ENCODE measurements around the gene PHLDB2.

PHLDB2 gene

DNA sequence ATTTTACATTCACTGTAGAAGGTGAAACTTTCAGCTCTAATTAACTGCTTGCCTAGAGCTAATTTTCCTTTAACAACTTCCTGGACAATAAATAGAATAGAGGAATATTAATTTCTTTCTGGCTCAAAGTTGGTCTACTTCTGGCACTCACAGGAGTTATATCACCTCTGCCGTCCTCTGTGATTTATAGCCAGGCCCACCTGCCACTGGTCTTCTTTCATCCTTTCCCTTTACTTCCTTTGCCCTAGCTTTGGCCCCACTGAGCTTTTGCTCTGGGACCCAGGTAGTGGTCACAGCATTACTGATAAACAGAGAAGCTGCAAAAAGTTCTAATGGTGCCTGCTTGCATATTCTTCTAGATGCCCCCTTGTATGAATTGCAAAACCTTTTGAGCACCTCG is 70.4 kb downstream of the PHLDB2 start:
- no peak for DNase-seq

DNA sequence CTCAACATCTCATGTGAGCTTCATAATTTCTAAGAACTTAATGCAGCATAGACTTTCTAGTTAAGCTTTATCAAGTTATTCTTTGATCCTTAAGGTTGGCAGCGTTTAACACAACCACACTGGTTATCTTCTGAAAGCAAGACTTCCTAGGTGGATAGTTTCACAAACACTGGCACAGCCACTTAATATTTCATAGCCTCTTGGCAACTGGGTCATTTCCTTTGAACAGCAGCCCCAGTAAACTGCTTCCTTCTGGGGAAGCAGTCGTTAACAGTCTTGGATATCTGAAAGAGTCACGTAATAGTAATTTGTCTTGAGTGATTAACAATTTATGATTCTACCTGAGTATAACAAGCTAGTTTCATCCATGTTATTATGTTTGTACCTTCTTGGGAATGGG is 73.9 kb downstream of the PHLDB2 start:
- no peak for DNase-seq

DNA sequence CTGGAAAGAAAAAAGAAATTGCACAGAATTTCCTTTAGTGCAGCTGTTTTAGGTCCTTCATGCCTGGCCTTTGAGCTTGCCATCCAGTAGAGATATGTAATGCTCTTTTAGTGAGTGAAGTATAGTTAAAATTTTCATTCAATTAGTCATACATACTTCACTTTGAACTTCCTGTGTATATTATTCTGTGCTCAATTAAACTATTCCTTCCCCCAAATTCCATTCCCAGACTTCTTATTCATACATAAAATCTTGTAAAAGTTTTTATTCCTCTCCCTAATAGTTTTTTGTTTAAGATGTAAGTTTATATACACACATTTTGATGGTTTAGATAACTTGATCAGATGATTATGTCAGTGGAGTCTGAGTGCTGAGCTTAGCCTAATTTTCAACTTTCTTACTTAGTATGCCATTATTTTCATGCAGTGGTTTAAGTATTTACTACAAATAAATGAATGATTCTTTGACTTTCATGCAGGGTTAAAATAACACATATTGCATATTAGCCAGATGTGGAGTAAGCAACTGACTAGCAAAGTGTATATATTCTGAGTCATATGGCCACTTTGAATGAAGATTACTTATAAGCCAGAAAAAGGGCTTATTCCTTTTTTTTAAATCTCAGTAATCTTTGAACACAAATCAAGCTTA is 77.3 kb downstream of the PHLDB2 start:
- no peak for DNase-seq

DNA sequence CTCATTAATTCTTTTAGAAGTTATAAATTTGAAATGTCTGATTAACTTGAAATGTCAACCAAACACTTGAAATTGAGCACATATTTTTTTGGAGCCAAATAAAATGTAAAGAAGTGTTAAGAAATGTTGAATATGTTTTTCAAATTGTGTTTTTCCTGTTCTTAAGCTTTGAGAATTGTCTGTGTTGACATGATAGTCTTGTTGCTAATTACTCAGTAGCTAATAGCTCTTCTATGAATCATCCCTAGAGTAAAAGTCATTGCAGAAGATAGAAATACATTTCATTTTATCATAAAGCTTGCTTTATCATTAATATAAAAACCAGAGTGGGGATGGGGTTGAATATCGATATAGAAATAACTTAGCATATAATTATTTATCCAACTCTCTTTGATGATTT is 77.9 kb downstream of the PHLDB2 start:
- DNase-seq = no peak

DNA sequence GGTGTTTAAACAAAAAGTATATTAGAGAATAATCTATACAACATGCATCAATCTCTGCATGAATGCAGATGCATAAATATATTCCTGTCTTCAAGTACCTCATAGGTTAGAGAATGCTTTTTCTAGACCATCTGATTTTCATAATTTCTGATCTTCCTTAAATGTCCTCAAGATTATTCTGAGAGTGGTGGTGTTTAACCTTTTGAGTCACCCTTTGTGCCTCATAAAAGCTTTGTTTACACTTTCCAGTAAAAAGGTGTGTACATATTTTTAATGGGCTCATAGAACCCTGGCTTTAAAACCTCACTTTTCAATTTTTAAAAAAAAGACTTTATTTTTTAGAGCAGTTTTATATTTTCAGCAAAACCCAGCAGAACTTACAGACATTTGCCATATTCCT is 78.8 kb downstream of the PHLDB2 start:
- DNase-seq = no peak

DNA sequence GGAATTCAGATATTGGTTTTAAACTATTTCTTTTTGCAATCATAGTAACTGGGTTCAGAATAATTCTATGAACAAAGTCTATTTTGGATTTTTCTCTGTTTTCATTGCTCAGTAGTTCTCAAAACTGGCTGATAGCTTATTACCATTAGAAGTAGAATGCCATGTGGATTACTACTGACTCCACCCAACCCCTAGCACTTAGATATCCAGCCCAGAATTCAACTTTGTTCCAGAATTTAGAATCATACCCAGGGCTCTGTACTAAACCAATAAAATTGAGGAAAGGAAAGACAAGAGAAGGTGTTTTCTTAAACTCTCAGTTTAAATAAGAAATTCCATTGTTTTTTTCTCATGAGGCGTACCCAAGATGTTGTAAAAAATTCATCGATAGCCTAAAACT is 80.8 kb downstream of the PHLDB2 start:
- DNase-seq = no peak

DNA sequence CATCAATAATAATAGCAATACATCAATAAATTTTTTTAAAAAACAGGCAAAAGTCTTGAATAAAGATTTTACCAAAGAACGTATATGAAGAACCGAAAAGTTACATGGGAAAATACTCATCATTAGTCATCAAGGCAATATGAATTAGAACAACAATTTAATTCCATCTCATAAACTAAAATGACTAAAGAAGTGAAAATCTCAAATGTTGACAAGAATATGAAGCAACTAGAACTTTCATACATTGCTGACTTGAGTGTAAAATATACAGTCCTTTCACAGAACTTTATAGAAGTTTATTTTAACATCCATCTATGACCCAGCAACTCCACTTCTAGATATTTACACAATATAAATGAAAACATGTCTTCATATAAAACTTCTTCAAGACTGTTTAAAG is 84.5 kb downstream of the PHLDB2 start:
- no peak for DNase-seq

DNA sequence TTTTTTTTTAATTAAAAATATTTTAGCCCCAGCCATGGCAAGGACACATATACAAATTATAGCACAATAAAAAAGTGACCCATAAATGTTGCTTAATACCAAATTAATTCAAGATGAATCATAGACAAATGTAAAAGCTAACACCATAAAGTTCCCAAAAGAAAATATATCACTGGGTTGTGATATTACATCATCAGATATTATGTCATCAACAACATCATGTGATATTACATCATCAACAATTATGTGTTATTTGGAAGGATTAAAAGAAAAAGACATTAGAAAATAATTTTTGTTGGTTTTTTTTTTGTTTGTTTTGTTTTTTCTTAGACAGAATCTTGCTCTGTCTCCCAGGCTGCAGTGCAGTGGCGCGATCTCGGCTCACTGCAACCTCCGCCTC is 85.3 kb downstream of the PHLDB2 start:
- DNase-seq = no peak

DNA sequence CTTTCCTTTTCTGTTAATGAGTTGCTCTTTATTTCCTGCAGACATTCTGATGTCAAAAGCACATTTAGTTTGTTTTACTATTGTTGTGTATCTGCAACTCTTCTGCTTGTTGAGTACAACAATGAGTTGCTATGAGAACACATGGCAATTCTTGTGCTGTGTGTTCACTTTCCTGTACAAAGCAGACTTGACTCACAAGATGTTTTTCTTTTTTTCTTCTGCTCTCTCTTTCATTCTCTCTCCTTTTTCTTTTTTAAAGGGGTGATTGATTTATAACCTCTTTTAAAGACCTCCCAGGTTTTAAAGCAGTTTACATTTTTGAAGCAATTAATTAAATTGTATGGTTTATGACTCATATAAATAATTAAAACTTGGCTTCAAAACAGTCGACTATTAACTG is 88.2 kb downstream of the PHLDB2 start:
- DNase-seq = no peak

DNA sequence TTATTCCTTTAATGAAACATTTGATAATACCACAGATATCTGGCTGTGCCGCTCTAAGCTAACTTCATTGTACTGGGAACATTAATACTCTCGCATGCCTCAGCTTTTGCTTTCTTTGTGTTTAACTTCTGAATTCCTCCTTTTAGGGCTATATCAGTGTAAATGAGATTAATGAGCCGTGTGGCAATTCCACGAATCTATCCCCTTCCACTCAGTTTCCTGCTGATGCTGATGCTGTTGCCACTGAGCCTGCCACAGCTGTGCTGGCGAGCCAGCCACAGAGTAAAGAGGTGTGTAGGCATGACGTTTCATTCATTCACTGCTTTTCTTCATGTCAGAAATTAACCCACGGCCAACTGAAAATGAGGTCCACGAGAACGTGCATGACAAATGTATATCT is 89.7 kb downstream of the PHLDB2 start:
- DNase-seq = no peak

DNA sequence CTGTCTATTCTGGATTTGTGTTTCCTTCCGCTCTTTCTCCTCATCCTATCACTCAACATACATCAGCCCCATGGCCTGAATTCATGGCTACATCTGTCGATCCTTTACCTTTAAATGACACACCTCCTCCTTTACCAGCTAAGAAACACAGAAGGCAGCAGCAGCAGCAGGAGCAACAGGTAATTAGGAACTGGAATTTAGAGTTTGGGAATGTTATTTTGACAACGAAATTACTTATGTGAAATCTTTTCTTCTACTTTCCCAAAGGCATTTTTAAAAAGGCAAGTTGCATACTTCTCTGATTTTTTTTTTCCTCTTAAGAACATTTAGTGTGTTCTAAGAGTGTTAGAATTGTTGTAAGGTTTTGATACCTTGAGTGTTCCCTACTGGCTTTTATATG is 90.6 kb downstream of the PHLDB2 start:
- DNase-seq = no peak

DNA sequence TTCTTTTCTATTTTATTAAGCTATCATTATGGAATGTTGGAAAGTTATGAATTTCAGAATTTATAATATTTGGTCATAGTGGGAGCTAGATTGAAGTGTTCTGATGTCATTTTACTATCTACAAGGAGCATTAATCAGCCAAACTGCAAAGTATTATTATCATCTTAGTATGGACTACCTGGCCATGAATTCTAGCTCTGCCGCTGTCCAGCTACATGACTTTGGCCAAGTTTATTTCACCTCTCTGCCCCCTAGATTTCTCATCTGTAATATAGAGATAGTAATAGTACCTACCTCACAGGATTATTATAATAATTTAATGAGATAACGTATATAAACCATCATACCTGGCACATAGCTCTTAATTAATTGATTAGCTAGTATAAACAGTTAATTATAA is 92.0 kb downstream of the PHLDB2 start:
- DNase-seq = no peak

DNA sequence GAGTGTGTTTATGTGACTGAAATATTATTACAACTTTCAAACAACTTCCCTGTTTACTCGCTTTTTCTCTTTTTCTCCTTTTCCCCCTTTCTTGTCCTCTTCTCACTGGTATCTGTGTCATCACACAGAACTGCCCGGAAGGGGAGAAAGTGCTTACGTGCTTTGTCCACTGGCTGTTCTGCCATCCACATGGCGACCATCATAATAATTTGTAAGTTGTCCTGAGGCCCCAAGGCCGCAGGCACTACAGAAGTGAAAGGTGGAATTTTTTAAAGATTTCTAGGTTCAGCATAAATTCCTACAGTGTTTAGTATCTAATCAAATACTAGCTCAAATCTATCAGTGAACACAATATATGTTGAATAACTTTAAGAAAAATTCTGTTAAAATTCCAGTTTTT is 93.0 kb downstream of the PHLDB2 start:
- no peak for DNase-seq

DNA sequence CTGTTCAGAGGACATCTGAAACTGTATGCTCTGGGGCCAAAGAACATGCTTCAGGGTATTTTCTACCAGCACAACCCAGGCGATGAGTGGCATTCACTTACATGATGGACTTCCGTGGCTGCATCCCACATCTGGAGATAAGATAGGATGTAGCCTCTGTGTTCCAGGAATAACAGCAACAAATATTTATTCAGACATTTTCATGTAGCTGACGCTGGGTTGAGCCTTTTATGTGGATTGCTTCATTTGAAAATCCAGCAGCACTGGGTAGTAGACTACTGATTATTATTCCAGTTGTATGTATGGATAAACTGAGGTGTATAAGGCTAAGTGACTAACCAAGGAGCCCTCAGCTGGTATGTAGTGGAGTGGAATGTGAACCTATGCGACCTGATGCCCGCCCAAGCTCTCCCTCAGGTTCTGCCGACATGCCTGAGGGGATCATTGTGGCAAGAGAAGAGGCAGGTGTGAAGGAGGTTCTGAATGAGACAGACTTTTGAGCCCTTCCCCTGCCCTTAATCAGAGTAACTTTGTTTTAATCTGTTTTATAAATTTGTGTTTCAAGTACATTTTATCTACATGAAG is 93.9 kb downstream of the PHLDB2 start:
- DNase-seq = no peak

DNA sequence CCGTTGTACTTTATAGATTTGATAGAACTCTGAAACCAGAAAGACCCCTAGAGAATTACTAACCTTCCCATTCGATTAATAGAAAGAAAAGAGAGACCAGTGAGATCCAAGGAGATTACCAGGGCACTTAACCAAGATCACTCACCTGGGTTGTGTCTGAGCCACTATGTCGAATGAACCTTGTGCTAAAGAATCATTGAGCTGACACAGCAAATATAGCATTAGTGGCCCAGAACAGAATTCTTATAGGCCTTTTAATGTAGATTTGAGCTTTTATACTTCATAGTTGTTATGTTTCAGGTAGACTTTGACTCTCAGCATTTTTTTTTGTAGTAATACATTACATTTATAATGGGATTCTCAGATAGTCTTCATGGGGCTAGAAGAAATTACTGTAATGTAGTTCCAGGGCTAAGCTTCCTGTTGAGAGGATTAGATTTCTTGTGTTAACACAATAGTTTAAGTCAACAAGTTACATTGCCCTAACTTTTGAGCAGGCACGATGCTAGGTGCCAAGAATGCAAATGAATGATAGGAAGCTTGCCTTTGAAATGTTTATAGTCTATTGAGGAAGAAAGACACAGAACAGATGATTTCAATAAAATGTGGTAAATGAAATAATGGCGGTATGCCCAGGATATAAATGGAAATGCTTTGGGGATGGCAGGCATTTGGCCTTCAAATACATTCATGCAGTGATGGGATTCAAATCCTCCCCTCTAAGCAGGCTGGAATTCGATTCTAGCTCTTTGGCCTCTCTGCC is 95.3 kb downstream of the PHLDB2 start:
- DNase-seq = no peak

DNA sequence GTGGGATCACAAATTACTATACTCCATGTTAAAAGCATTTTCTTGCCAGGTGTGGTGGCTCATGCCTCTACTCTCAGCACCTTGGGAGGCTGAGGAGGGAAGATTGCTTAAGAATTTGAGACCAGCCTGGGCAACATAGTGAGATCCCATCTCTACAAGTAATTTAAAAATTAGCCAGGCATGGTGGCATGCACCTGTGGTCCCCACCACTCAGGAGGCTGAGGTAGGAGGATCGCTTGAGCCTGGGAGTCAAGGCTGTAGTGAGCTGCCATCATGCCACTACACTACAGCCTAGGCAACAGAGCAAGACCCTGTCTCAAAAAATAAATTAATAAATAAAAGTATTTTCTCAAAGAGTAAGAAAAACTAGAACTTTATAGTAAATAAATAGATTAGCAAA is 96.8 kb downstream of the PHLDB2 start:
- DNase-seq = no peak

DNA sequence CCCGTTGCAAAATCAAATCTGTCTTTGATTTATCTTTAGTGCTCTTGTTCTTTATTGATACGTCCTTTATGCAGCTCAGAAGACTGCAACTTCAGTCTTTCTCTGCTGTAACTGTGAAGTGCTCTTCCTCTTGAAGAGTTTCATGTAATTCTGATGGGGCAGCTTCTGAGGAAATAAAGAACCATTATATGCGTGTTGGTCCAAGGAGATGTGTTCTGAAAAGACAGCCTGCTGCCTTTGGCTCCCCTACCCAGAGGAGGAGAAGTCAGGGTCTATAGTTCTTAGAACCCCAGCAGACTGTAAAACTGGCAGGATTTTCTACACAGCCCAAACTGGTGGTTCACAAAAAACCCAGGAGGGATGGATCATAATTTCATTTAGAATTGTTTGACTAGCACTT is 97.4 kb downstream of the PHLDB2 start:
- DNase-seq = no peak

DNA sequence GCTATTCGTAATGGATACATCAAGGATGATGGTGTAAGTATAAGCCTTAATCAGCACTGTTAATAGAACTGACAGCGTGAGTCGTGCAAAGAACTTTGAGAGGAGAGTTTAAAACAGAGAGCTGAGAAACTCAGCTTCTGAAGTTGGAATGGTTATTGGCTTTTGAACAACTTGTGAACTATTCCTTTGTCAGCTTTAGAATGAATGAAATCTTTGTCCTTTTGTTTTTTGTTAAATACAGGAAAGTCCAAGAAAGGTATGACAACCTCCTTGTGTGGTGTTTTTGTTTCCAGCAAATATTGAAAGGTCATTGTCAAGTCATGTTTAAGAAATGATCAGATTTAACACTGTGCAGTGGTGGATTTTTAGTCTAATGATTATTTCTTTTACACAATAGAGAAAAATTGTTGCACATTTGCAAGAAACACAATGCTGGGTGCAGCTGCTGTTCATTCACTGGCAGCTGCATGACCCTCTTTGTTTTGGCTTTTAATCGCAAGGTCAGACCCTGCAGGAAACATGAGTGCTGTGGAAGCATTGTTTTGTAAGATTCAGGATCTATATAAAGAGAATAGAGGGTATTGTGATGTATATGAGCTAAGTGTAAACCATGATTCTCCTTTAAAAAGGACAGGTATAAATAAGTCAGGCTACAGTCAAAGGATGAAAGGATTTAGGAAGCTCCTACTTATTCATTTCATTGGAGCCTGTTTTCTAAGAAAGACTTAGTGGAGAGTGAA is 98.1 kb downstream of the PHLDB2 start:
- no peak for DNase-seq

DNA sequence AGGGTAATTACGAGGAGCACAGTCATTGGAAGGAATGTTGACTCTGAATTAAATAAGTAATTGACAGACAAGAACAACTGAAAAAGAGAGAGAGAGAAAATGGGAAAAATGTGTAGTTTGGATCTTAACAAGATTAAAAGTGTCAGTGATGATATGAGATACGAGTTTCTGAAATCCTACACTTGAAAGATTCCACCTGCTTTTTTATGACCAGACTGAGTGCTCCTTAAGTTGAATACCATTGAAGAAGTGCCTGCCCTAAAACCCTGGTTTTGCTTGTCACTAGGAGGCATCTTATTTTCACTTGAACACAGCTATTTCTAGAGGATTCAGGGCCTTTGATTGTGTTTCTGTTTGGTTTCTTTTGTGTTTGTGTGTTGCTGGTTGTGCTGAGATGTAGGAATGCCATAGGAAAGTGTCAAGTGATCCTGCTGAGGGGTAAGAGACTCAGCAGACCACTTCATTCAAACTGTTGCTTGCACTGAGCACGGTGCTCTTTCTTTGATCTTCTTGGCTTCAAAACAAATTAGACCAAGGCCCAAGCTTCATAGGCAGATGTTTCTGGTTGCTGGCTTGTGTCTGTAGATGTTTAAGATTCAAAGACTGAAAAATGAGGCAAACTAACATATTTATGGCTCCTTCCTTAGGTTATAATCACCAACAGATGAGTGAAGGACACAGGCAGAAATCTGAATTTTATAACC is 102.5 kb downstream of the PHLDB2 start:
- no peak for DNase-seq

DNA sequence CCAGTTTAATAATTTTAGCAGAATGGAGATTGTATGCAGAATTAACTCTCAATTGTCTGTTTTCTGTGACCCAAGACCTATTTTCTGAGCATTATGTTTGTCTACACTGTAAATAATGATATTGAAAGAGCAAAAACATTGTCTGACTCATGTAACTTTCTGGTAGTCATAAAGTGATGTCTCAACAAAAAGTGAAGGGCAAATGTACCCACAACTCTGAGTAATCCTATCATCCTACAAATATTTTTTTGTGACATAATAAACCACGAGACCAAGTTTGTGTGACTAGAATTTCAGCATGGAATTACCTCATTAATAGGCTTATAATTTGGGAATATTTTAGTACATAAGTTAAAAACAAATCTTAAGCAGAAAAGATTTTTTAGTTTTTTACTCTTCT is 104.4 kb downstream of the PHLDB2 start:
- no peak for DNase-seq

DNA sequence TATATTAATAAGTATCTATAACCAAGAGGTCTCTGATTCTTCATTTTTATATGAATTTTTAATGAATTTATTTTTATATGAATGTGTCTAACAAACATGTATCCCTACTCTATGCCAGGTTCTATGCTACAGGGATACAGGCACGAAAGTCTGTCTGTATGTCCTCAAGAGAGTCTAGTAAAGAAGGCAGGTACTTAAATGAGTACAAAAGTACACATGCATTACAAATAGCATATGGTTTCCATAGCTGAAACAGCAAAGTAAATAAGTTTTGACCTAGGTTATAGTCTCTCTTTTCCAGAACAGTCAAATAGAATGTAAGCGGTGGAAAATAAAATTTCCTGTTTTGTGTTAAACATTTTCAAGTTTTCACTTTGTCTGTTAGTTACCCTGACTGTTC is 106.4 kb downstream of the PHLDB2 start:
- no peak for DNase-seq

DNA sequence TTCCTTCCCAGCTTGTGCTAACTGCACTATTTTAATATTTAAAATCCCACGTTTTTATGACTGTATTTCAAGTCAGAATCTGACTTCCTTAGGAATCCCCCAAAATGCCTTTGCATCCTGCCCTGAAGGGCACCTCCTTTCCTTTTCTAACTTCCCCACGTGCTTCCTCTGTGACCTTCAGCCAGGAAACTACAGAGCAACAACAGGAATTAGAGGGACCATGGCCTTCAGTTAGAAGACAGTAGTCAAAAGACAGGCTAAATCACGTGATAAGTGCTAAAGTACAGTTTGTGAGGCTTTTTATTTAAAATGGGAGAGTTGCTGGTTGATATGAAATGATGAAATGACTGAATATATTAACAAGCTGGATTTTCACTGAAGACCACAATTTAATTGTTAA is 108.0 kb downstream of the PHLDB2 start:
- DNase-seq = no peak

DNA sequence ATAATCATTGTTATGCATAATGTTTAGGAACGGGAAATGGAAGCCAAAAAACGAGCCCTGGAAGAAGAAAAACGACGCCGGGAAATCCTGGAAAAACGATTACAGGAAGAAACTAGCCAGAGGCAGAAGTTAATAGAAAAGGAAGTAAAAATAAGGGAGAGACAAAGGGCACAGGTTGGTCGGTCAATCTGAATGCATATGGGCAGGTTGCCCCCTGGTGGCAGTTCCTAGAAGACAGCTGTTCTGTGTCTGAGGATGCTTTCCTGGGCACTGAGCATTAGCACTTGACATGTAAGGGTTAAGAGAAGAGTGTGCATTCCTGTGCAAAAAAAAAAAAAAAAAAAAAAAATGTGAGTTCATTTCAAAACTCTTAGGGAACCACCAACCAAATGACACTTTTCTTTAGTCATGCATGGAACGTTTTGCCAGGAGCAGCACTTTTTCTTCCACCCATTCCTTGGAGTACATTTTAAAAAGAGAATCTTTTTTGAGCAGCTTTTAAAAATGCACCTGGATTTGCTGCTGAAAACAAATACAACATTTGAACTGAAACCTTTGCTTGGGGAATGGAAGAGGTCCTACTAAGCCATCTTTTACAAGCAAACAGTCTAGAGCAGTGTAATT is 108.7 kb downstream of the PHLDB2 start:
- DNase-seq = peak; percentile 61

Data from activated CD4-positive, alpha-beta T cell treated with anti-CD3 and anti-CD28 coated beads for 1 hour (primary cell).